Stimulated activated CD4-positive, alpha-beta T cell treated with anti-CD3 and anti-CD28 coated beads, Interleukin-1b, Interleukin-23, amount 100 ng/mL, for 48 hours (primary cell): ENCODE results near the gene FGD6.
A peak's percentile ranks its signal among the peaks of the same experiment; 100 is the strongest.

ENCODE experiments used
- DNase-seq: peaks from one replicate; pipeline ENCODE4 v3.0.0-alpha.2; 2020

Gene FGD6

DNA sequence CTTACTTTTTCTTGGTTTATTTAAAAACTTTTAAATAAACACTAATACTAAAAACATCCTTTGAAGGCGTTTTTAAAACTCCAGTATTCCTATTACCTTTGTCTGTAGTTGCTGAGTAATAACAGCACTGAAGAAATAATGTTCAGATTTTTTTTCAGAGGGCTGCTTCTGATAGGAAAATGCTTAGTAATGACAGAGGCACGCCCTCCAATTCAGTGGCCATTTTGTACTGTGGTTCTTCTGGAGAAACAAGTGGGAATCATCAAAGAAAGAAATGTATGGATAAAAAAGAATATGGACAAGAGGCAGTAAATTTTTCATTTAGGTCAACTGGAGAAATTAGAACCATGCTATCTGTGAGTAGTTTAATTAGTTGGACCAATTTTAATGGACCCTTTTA is 13.9 kb upstream of the FGD6 start:
- no peak for DNase-seq

DNA sequence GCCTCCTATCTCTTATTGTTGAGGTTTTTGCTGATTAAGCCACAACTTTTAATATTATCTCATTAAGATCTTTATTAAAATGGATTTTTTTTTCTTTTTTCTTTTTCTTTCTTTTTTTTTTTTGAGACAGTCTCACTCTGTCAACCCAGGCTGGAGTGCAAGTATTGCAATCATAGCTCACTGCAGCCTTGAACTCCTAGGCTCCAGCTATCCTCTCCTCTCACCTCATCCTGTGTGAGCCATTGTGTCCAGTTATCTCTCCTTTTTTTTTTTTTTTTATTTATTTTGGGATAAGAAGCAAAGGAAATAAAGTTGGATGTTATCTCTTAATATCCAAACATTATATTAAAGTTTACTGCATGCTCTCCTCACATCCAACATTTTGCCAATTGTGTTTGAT is 13.0 kb upstream of the FGD6 start:
- no peak for DNase-seq

DNA sequence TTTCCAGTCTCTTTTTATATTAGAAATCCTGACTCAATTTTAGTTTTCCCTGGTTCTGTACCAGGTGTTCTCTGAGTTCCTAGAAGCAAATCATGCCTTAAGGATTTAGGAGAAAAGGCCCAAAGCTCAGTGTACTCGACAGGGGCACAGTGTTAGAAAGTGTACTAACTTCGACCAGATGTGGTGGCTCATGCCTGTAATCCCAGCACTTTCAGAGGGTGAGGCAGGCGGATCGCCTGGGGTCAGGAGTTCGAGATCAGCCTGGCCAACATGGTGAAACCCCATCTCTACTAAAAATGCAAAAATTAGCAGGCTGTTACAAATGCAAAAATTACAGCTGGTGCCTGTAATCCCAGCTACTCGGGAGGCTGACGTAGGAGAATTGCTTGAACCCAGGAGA is 12.4 kb upstream of the FGD6 start:
- no peak for DNase-seq

GRCh38 chr12:95228617-95229016 is 11.3 kb upstream of the FGD6 start:
- no peak for DNase-seq

- DNase-seq: no peak
Observed at GRCh38 chr12:95227818-95228356, 10.6 kb upstream of the FGD6 start.

DNA sequence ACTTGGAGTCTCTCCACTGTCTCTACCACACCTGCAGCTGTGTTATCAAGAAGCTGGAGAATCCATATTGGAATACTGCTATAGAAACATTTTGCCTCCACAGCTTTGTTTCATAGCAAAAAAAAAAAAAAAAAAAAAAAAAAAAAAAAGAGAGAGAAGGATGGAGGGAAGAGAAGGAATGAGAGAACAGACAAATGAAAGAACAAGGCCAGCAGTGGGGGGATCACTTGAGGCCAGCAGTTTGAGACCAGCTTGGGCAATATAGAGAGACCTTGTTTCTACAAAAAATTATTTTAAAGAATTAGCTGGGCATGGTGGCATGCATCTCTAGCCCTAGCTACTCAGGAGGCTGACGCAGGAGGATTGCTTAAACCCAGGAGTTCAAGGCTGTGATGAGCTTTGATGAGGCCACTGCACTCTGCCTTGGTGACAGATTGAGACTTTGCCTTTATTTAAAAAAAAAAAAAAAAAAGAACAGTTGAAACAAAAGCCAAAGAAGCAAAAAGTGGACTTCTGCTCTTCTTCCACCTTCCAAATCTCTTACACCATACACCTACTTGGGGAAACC is 8.5 kb upstream of the FGD6 start:
- no peak for DNase-seq

DNA sequence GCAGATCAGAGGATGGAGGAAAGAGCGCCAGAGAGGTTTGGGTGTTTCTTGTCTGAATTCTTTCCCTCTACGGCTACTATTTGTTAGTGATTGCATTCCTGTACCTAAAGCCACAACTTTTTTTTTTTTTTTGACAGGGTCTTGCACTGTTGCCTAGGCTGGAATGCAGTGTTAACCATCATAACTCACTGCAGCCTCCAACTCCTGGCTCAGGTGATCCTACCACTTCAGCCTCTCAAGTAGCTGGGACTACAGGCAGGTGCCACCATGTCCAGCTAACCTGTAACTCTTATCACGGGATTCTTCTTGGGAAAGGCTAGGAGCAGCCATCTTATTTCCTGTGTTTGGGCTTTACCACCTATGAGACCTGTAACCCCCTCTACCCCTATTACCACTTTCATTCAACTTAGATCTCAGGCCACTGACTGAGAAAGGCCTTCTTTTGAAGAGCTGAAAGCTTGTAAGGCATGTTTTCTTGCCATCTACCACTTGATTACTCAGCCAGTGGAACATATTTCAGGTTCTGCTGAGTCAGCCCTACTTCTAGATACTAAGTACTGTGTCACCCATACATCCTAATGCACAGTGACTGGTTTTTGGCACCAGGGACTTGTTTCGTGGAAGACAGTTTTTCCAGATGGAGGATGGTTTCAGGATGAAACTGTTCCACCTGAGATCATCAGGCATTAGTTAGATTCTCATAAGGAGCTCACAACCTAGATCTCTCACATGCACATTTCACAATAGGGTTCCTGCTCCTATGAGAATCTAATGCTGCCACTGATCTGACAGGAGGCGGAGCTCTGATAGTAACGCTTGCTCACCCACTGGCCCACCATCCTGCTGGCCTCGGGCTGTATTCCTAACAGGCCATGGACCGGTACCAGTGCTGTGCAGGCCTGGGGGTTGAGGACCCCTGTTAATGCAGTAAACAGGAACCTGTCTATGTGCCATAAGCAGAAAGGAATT is 7.2 kb upstream of the FGD6 start:
- DNase-seq: peak; percentile 13

DNA sequence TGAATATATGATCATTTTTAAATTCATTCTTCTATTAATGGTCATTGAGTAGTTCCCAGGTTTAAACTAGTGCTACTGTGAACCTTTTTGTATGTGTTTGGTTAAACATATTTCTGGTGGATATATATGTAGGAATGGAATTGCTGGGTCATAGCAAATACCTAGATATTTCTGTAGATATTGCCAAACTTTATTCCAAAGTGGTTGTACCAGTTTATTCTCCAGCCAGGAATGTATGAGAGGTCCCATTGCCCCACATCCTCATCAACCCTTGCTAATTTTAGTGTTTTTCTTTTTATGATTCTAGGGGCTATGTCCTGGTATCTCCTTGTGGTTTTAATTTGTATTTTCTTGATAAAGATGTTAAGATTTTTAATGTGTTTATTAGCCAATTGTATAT is 3.5 kb upstream of the FGD6 start:
- no peak for DNase-seq

DNA sequence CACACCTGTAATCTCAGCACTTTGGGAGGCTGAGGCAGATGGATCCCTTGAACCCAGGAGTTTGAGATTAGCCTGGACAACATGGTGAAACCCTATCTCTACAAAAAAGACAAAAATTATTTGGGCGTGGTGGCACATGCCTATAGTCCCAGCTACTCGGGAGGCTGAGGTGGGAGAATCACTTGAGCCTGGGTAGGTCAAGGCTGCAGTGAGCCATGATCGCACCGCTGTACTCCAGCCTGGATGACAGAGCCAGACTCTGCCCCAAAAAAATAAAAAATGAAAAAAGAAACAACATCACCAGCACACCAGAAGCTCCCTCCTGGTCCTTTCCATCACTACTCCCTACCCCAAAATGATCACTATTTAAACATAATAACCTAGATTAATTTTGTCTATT is 2.9 kb upstream of the FGD6 start:
- DNase-seq: no peak

DNA sequence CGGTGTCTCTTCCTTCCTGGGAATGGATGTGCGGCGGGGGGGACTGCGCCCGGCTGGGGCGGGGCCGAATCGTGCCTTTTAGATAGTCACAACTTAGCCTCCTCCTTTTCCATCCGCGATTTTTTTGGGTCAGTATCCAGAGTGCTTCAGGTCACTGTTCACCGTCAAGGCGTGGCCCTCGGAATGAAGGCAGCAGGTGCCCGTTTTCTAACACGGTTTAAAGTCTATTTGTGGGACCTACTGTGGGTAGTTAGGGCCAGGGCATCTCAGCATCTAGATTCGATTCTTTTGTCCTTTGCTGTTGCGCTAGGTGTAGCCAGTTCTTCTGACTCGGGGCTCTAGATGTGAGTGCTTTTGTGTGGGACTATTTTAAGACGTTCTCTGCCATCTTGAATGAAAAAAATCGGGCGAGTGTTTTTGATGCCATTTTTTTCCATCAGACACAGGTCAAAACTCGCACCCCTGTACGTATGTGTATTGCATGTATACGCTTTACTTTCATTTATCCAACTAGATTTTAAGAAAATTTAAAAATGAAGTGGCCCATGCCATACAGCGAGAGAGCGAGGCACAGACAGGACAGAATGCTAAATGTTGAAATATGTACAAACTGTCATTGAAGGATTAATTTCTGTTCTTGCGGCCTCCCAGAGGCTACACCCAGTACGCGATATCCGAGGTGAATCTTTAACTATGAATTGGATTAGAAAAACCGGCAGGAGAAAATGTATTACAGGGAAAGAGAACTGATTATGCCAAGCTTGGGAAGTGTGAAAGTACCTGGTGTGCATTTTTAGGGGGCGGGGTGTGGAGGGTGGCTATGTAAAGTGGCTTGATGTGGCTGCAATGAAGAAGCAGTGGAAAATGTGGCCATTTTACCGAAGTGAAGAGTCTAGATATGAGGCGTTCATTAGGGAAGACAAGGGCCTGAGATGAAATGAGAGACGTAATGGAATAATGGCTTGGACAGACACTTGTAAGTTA is 1.2 kb upstream of the FGD6 start:
- peak; percentile 37 for DNase-seq

DNA sequence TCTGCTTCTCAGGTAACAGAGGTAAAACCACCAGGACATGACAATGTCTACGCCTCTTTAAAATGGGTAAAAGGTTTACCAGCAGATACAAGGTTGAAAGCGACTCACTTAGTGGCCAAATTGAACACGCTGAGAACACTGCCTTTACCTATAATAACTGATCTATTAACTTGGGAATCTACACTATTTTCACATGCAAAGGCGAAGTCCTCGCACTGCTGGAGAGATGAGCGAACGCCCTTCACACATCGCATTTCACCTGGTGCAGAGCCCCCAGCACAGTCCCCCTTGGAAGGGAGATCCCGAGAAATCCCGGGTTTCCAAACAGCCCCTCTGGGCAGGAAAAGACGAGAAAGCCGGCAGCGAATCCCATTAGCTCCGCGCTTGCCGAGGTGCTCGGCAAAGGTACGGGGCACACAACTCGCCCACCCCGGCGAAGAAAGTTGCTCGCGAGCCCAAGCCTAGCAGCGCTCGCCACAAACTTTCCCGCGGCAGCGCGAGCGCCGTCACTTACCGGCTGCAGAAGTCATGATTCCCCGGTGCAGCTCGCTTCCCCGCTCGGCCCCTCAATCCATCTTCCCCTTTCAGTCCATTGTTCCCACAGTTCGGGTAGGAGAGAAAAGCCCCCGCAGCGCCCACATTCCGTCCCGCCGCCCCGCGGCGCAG is 423 bp downstream of the FGD6 start:
- no peak for DNase-seq

- DNase-seq: no peak
Observed at GRCh38 chr12:95215949-95216348, 1.3 kb downstream of the FGD6 start.

DNA sequence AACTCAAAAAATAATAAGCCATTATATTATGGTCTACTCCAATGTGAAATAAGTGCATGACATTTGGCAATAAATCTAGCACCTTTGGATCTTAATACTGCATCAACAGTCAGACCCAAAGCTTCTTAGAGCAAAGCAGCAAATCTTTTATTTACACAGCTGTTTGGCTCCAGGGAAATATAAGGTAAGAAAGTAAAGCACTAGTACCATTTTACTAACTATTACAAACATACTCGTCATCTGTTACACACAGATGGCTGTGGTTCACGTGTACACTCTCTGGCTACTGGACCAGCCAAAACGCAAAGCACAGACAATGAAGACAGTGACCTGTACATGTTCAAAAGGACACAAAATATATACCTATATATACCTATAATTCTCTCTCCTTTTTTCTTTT is 2.8 kb downstream of the FGD6 start:
- no peak for DNase-seq

GRCh38 chr12:95213928-95214327 is 3.3 kb downstream of the FGD6 start:
- no peak for DNase-seq

GRCh38 chr12:95213119-95213518 is 4.1 kb downstream of the FGD6 start:
- no peak for DNase-seq

- no peak for DNase-seq
Observed at GRCh38 chr12:95212586-95212985, 4.7 kb downstream of the FGD6 start.

- no peak for DNase-seq
Observed at GRCh38 chr12:95208678-95209077, 8.6 kb downstream of the FGD6 start.

- no peak for DNase-seq
Observed at GRCh38 chr12:95207407-95207806, 9.9 kb downstream of the FGD6 start.

GRCh38 chr12:95206916-95207315 is 10.4 kb downstream of the FGD6 start:
- no peak for DNase-seq

DNA sequence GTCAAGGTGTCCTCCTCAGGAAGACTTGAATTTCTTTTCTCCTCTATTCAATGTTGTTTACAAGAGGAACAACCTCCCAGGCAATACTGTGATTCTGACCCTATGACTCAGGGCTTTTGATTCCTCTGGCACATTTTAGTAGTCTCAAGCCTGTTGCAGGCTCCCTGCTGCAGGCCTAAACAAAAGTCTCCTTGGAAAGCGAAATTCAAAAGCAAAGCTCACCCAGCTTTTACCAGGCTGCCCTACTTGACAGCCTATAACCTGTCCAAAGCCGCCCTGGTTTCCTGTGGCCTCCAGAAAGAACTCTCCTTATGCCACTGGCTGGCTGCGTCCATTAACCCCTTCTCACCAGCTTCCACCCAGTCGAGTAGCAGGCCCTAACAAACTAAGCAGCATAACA is 11.6 kb downstream of the FGD6 start:
- no peak for DNase-seq

DNA sequence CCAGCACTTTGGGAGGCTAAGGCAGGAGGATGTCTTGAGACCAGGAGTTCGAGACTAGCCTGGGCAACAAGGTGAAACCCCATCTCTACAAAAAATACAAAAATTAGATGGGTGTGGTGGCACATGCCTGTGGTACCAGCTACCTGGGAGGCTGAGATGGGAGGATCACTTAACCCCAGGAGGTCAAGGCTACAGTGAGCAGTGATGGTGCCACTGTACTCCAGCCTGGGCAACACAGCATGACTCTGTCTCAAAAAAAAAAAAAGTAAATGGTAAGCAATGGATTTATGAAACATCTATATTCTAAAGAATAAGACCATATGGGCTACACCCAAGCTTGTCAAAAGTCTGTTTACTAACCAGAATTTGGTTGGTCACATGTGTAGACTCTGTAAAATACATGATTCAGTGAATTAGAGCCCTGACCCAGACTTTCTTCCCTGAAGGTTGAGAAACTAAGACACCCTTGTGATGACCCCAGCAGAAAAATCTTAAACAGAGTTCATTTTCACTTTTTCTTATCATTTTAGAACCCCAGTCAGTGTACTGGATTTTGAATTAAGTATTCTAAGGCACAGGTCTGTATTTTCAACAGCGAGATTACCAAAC is 12.1 kb downstream of the FGD6 start:
- DNase-seq: no peak
